D721Med (cell line): ENCODE results near the gene CCDC78.
"Not testable (repeated sequence)": the region's sequence is repeated elsewhere in the genome, so short reads cannot be mapped to it uniquely, and the experiment has no call there.

Experiments used
- DNase-seq: peaks from one replicate; pipeline ENCODE4 v3.0.0; 2011; ENCODE audit warnings: low spot score; ENCODE audit not compliant: insufficient read length
- FAIRE-seq: peaks from 2 replicates; lab custom pipeline; 2011; peaks lifted over from hg19 to GRCh38; lab: Jason Lieb, UNC
- CTCF ChIP-seq: IDR thresholded peaks from 2 replicates; pipeline ENCODE4 v1.5.1; 2012; ENCODE audit warnings: mild to moderate bottlenecking, control low read depth; ENCODE audit not compliant: insufficient read depth; ENCODE audit errors: missing control alignments

CCDC78 gene

GRCh38 chr16:693766-694165 lies 32.5 kb downstream of the CCDC78 start:
- DNase-seq (no peak), FAIRE-seq (no peak)
- TF ChIP-seq CTCF: no peak

GRCh38 chr16:693364-693763 lies 32.9 kb downstream of the CCDC78 start:
- DNase-seq (no peak), FAIRE-seq (no peak)
- no peak for TF ChIP-seq CTCF

GRCh38 chr16:692356-693108 lies 33.7 kb downstream of the CCDC78 start:
- no peak for DNase-seq
- no peak for TF ChIP-seq CTCF
- FAIRE-seq: no peak

GRCh38 chr16:691242-691641 lies 35.0 kb downstream of the CCDC78 start:
- DNase-seq: not testable (repeated sequence)

GRCh38 chr16:689175-689897 lies 36.9 kb downstream of the CCDC78 start:
- DNase-seq: no peak
- TF ChIP-seq CTCF: no peak
- FAIRE-seq: no peak

More at GRCh38 chr16:691242-691641, 35.0 kb downstream of the CCDC78 start:
- FAIRE-seq: not testable (repeated sequence)

- no peak for DNase-seq
These were observed 38.7 kb downstream of the CCDC78 start for GRCh38 chr16:687499-687898.

More at GRCh38 chr16:687499-687898, 38.7 kb downstream of the CCDC78 start:
- no peak for TF ChIP-seq CTCF
- FAIRE-seq: no peak
